Esophagus (tissue), 2 donors: ENCODE results near the gene RABAC1. TPM values are rescaled to one million over a fixed set of nuclear protein-coding genes. Genes with fewer than 3 reads are reported as not detected.
"Not testable (repeated sequence)": the region's sequence is repeated elsewhere in the genome, so short reads cannot be mapped to it uniquely, and the experiment has no call there.

Source experiments
- H3K27ac ChIP-seq, 2 donors: one replicate each; pipeline ENCODE4 v1.5.1; 2013; ENCODE audit warnings: low read depth in 2 of 2, mild to moderate bottlenecking in 2 of 2, inconsistent platforms in 1 of 2, low read length in 1 of 2, moderate library complexity in 1 of 2
- H3K27me3 ChIP-seq, 2 donors: one replicate each; pipeline ENCODE4 v1.6.1; 2013; ENCODE audit warnings: low read length in 2 of 2, control low read depth in 1 of 2, mild to moderate bottlenecking in 1 of 2; ENCODE audit not compliant: insufficient read depth in 2 of 2, control insufficient read depth in 1 of 2
- H3K36me3 ChIP-seq, 2 donors: one replicate each; pipeline ENCODE4 v1.6.1; 2013; ENCODE audit warnings: low read length in 1 of 2; ENCODE audit not compliant: control insufficient read depth in 2 of 2, insufficient read depth in 2 of 2
- H3K4me1 ChIP-seq, 2 donors: one replicate each; pipeline ENCODE4 v1.6.1; 2013; ENCODE audit warnings: low read length in 1 of 2; ENCODE audit not compliant: control insufficient read depth in 2 of 2, insufficient read depth in 2 of 2
- H3K4me3 ChIP-seq, 2 donors: one replicate each; pipeline ENCODE4 v1.5.1; 2013; ENCODE audit warnings: low read length in 2 of 2, mild to moderate bottlenecking in 2 of 2, low read depth in 1 of 2, moderate library complexity in 1 of 2
- H3K9me3 ChIP-seq, 2 donors: one replicate each; pipeline ENCODE4 v1.6.1; 2013; ENCODE audit warnings: mild to moderate bottlenecking in 2 of 2, low read depth in 1 of 2, low read length in 1 of 2, moderate library complexity in 1 of 2; ENCODE audit not compliant: control insufficient read depth in 2 of 2, insufficient read depth in 1 of 2
- WGBS, 2 donors: extraction: QIAGEN DNeasy Blood & Tissue Kit; methylation state at CpG; one replicate each; pipeline ENCODE4 v1.1.7; 2013; 5-methylcytosine and 5-hydroxymethylcytosine counted together
- polyA plus RNA-seq, 2 donors: library from polyadenylated mRNA; stranded (reverse); fragments of 200-250 nt; gene quantifications; one replicate each; pipeline ENCODE4 v1.2.3, GENCODE V29; 2013
- donor health status: healthy with polysubstance abuse.
- donor health status: Bipolar disorder and iron deficiency.

RABAC1 gene
- polyA plus RNA-seq, 2 donors: 77.7 to 121 TPM

DNA sequence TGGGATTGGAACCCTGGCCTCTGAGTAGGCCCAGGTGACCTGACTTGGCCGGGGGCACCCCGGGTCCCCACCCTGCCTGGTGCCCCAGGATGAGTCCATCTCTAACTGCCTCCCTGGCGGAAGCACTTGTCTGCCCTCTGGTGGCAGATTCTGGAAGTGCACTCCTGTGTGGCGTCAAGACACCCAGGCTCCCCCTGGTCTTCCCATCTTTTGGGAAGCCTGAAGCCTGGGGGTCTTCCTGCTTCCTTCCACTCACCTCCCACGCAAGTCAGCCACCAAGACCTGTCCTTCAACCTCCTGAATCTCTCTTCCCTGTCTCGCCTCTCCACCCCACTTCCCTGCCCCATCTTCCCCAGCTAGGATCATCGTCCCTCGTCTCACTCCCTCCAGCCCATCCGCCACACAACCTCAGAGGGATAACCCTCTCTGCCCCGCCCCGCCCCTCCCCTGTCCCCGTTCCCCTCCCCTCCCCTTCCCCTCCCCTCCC lies 7.4 kb downstream of the RABAC1 start:
- 2 to 7% methylated on average over 9 to 12 of the region's 12 CpGs for WGBS, 2 donors
- H3K27me3 ChIP-seq: no peaks in the 10 kb centered on the region

DNA sequence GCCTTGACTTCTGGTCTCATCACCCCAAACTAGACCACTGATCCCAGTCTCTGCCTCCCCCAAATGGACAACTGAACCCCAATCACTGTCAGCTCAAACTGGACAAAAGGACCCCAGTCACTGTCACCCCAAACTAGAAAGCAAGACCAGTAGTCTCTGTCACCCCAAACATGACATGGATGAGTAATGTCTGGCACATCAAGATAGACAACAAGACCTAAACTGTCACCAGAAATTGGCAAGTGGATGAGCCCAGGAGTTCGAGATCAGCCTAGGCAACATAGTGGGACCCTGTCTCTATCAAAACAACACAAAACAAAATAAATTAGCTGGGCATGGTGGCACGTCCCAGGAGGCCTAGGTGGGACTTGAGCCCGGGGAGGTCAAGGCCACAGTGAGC lies 12.0 kb downstream of the RABAC1 start:
- Histone ChIP-seq H3K4me1 (peaks cover 0 to 2% of the 10 kb centered on the region in 2 donors), H3K27me3 (no peaks in the 10 kb centered on the region), H3K4me3 (no peak overlapping the region), H3K9me3 (no peaks in the 10 kb centered on the region), H3K36me3 (no peaks in the 10 kb centered on the region), H3K27ac (no peak overlapping the region)
- 91 to 92% methylated on average over 3 of the region's 3 CpGs for WGBS, 2 donors

More for the DNA sequence above, 7.4 kb downstream of the RABAC1 start:
- Histone ChIP-seq H3K4me3 (no peak overlapping the region), H3K27ac (no peak overlapping the region), H3K9me3 (no peaks in the 10 kb centered on the region), H3K36me3 (peaks cover 0 to 11% of the 10 kb centered on the region in 2 donors), H3K4me1 (peaks cover 0 to 2% of the 10 kb centered on the region in 2 donors)

DNA sequence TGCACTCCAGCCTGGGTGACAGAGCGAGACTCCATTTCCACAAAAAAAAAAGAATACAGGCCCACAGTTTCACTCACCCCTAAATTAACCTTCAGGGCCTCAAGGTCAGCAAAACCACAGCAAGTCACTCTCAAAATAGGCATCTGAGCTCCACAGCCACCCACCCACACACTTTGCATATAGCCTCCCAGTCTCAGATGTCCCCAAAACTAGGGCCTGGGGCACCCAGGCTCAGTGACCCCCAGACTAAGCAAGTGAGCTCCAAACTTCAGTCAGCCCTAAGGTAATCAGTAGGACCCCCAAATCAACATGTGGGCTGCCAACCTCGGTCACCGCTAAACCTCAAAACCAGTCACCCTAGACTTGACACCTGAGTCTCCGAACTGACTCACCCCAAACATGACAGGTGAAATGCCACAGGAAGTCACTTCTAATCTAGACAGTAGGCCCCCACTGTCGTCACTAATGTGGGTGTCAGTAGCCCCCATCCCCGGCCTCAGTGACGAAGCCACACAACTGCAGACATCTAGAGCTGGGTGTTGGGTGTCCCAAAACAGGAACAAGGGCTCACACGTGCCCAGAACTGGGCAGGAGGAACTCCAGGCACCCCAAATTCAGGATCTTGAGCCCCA lies 13.9 kb downstream of the RABAC1 start:
- Histone ChIP-seq H3K4me3 (no peak overlapping the region), H3K36me3 (no peaks in the 10 kb centered on the region), H3K27ac (no peak overlapping the region), H3K9me3 (no peaks in the 10 kb centered on the region), H3K4me1 (no peaks in the 10 kb centered on the region), H3K27me3 (peaks cover 0 to 12% of the 10 kb centered on the region in 2 donors)
- WGBS, 2 donors: 75 to 78% methylated on average over 8 of the region's 8 CpGs

DNA sequence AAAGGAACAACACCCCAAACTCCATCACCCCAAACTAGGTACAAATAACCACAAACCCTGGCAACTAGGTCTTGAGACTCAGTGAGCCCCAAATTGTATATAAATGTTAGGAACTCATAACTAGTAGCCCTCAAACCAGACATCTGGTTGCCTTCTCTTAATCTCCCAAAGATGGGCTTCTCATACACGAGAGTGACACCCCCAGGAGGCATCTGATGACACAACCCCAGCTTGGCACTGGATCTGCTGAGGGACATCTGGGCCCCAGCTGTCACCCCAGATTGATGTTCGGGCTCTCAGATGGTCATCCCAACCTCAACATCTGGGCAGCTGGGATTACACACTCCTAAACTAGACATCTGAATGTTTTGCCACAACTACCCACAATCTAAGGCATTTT lies 14.8 kb downstream of the RABAC1 start:
- no peak overlapping the region for H3K4me3 ChIP-seq
- no peak overlapping the region for H3K27ac ChIP-seq
- H3K27me3 ChIP-seq: peaks cover 0 to 12% of the 10 kb centered on the region in 2 donors
- H3K9me3 ChIP-seq: no peaks in the 10 kb centered on the region
- no peaks in the 10 kb centered on the region for H3K36me3 ChIP-seq
- no peaks in the 10 kb centered on the region for H3K4me1 ChIP-seq
- 54 to 58% methylated on average over 2 of the region's 2 CpGs for WGBS, 2 donors

DNA sequence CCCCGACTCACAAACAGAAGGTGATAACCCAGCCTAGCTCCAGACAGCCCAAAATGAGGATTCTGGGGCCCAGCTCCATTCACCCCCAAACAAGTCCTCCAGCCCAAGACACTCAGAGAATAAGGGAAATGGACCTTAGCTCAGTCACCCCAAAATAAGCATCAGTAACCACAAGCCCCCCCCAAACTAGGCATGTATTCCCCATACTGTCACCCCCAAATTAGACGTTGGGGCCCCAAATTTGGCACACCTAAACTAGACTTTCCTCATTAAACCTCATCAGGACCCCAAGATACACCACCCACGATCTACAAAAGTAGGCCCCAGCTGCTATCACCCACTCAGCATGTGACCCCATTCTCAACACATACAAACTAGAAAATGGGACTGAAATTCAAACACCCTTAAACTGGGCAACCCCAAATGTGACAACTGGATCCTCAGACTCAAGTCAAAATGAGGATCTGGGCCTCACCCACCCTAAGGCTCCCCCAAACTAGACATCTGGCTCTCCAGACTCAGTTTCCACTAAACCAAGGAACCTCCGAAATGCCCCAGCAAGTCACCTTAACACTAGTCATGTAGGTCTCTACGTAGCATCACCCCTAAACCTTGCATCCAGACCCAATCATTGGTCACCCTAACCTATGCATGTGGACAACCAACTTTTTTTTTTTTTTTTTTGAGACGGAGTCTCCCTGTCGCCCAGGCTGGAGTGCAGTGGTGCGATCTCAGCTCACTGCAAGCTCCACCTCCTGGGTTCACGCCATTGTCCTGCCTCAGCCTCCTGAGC lies 17.5 kb downstream of the RABAC1 start:
- Histone ChIP-seq H3K27ac (no peak overlapping the region), H3K36me3 (no peaks in the 10 kb centered on the region), H3K4me1 (no peaks in the 10 kb centered on the region), H3K9me3 (no peaks in the 10 kb centered on the region), H3K4me3 (no peak overlapping the region), H3K27me3 (peaks cover 0 to 12% of the 10 kb centered on the region in 2 donors)
- WGBS, 2 donors: 85 to 91% methylated on average over 7 to 9 of the region's 9 CpGs

DNA sequence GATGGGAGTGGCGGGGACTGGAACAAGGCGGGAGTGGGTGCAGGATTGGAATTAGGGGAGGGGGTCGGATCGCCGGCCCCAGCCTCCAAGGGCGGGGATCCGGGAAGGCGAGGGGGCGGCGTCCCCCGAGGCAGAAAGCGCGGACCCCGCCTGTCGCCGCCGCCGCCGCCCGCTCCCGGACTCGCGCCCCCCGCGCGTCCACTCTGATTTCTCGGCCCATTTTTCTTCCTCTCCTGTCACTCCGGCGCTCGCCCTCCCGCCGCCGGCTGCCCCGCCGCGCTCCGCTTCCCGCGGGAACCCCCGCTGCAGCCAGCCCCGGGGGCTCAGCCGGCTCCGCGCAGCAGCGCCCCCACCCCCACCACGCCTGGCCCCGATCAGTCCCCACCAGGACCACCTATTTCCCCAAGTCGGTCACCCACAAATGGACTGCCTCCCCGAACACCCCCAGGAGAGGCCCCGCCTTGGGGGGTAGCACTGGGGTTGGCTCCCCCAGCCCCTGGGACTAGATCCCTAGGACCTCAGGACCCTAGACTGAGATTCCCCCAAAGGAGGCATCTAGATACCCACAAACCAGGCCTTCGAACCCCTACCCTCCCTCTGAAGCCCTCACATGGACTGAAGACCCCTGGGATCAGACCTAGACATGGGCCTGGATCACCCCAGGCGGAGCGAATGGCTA lies 18.3 kb downstream of the RABAC1 start:
- WGBS, 2 donors: 11 to 20% methylated on average over 14 to 53 of the region's 53 CpGs
- H3K27me3 ChIP-seq: peaks cover 0 to 12% of the 10 kb centered on the region in 2 donors
- H3K4me3 ChIP-seq: peak overlapping the region; percentile 32 to 34

DNA sequence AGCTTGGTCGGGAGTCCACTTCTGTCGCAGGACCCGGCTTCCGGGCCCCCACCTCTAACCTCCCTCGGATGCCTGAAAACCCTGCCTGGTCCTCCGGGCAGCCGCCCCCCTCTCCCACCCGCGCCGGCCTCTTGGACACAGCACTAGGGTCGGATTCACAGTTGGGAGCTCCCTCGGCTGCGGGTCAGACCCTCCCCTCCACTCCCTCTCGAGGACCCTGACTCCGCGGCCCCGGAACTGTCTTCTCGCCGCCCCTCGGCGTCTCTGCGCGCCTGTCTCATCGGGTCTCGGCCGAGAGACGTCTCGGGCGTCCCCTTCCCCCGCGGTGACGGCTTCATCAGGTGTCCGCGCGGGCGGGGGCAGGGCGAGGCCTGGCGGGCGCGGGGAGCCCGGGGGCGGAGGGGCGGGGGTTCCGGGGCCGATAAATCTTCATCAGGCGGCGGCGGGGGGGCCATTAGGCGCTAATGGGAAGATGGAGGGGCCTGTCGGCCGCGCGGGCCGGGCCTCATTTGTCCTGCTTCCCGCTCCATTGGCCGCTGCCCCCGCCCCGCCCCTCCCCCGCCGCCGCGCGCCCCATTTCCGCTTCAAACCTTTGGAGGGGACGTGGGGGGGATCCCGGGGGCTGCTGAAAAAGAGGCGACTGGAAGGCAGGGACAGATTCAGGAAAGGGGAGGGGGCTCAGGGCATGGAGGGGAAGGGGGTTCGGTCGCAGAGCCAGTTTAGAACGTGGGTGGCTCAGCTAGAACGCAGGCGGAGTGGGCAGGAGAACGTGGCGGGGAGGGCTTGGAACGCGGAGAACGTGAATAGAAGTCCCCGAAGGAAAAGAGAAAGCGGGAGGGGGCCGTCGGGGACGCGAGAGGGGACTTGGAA lies 19.0 kb downstream of the RABAC1 start:
- WGBS, 2 donors: 4 to 9% methylated on average over 57 to 83 of the region's 83 CpGs
- H3K36me3 ChIP-seq: no peaks in the 10 kb centered on the region
- no peak overlapping the region for H3K27ac ChIP-seq
- peaks cover 0 to 12% of the 10 kb centered on the region in 2 donors for H3K27me3 ChIP-seq
- peaks cover 0 to 2% of the 10 kb centered on the region in 2 donors for H3K4me1 ChIP-seq
- H3K9me3 ChIP-seq: no peaks in the 10 kb centered on the region
- H3K4me3 ChIP-seq: peak overlapping the region; percentile 32 to 34

More for the DNA sequence above, 18.3 kb downstream of the RABAC1 start:
- H3K4me1 ChIP-seq: peaks cover 0 to 2% of the 10 kb centered on the region in 2 donors
- no peaks in the 10 kb centered on the region for H3K36me3 ChIP-seq
- no peaks in the 10 kb centered on the region for H3K9me3 ChIP-seq
- no peak overlapping the region for H3K27ac ChIP-seq

DNA sequence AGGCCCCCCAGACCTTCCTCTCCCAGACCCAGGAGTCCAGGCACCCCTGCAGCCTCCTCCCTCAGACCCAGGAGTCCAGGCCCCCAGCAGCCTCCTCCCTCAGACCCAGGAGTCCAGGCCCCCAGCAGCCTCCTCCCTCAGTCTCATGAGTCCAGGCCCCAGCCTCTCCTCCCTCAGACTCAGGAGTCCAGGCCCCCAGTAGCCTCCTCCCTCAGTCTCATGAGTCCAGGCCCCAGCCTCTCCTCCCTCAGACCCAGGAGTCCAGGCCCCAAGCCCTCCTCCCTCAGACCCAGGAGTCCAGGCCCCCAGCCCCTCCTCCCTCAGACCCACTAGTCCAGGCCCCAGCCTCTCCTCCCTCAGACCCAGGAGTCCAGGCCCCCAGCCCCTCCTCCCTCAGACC lies 19.9 kb downstream of the RABAC1 start:
- H3K27me3 ChIP-seq: peaks cover 0 to 12% of the 10 kb centered on the region in 2 donors
- not testable (repeated sequence) for H3K4me1 ChIP-seq, H3K27ac ChIP-seq, H3K4me3 ChIP-seq, H3K36me3 ChIP-seq, H3K9me3 ChIP-seq
